GM12801 (cell line): ENCODE data around the gene PRAC1.

Source experiments
- TF ChIP-seq, protein P1 (sequence below): IDR thresholded peaks from one replicate; pipeline ENCODE4 v1.5.1; 2011; ENCODE audit warnings: control low read depth; ENCODE audit not compliant: insufficient read length; ENCODE audit errors: extremely low read depth

Gene PRAC1

DNA sequence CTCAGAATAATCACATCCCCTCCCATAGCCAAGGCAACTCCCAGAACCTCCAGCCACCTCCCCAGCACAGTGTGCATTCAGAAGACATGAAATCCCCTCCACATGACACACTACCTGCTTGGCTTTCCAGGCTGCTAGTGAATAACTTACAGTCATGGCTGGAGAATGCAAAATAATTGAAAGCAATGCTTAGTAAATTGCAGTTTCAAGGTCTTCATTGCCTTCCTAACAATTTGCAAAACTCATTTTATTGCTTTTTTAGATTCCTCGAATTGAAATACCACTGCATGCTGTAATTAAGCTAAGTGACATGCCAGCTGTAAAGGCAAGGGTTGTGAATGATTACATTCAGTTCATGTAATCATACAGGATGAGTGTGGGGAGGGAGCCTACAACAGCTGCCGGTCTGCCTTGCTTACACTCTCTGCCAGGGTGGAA is 35.2 kb upstream of the PRAC1 start:
- TF ChIP-seq, protein P1, sequence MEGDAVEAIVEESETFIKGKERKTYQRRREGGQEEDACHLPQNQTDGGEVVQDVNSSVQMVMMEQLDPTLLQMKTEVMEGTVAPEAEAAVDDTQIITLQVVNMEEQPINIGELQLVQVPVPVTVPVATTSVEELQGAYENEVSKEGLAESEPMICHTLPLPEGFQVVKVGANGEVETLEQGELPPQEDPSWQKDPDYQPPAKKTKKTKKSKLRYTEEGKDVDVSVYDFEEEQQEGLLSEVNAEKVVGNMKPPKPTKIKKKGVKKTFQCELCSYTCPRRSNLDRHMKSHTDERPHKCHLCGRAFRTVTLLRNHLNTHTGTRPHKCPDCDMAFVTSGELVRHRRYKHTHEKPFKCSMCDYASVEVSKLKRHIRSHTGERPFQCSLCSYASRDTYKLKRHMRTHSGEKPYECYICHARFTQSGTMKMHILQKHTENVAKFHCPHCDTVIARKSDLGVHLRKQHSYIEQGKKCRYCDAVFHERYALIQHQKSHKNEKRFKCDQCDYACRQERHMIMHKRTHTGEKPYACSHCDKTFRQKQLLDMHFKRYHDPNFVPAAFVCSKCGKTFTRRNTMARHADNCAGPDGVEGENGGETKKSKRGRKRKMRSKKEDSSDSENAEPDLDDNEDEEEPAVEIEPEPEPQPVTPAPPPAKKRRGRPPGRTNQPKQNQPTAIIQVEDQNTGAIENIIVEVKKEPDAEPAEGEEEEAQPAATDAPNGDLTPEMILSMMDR, result no peak

DNA sequence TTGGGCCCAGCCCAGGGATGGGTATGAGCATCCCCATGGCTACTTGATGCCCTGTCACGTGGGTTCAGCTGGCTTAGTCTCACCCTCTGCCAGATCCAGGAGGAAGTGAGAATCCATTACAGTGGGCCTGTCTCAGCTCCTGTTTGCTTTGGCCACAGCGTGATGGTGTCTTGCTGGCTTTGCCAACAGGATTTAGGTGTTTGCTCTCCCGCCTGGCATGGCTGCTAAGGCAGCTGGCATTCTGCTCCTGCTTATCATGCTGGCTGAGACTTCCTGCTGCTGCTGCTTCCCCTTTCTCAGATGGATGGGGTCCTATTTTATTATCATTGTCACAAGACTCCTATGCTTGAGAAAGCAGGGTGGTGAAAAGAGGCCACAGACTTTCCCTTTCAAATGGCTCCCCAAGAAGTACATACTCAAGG is 34.5 kb upstream of the PRAC1 start:
- TF ChIP-seq, protein P1, result no peak

DNA sequence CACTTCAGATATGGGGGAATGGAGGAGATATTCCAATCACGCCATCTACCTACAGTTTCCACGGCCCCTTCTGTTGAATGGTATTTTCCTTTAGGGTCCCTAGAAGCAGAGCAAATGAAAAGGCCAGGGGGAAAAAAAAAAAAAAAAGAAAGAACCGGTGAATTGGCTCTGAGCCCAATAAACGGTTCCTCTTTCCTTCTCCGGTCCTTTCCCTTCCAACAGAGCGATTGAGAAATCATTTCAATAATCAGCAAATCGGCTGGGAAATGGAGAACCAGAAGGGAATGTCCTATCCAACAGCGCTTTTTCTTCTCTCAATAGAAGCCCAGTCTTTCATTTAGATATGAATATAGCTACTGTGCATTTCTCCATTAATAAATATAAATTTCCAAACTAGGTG is 33.0 kb upstream of the PRAC1 start:
- TF ChIP-seq, protein P1, result no peak

DNA sequence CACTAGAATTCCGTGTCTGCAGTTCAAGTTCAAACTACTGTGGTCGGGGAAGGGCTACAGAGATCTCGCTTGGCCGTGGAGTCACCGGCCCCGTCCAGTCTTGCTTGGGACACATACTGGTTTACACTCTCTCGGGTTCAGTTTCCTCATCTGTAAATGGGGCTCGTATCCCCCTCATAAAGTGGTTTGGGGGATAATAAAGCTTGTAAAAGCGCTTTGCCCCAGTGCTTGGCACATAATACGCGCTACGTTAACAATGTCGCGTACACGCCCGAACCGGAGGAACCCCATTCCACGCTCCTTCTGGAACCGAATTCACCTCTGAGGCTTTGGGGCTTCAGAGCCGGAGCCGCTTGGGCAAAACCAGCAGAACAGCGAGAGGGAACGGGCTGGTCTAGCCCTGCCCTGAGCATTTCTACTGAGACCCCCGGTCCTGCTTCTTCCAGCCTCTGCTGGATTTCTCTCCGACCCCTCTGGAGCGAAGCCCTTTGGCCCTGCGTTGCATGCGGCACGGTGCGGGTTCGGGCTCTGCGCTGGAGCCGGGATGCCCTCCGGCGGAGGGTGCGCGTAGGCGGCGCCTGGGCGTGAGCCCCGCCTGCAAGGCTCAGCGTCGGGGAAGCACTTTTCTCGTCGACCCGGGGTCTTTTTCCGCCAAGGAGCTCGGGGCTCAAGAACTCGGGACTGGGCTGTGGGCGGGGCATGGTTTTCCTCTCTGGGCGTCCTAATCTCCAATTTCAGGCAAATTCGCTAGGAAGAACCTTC is 32.4 kb upstream of the PRAC1 start:
- TF ChIP-seq, protein P1, result no peak

DNA sequence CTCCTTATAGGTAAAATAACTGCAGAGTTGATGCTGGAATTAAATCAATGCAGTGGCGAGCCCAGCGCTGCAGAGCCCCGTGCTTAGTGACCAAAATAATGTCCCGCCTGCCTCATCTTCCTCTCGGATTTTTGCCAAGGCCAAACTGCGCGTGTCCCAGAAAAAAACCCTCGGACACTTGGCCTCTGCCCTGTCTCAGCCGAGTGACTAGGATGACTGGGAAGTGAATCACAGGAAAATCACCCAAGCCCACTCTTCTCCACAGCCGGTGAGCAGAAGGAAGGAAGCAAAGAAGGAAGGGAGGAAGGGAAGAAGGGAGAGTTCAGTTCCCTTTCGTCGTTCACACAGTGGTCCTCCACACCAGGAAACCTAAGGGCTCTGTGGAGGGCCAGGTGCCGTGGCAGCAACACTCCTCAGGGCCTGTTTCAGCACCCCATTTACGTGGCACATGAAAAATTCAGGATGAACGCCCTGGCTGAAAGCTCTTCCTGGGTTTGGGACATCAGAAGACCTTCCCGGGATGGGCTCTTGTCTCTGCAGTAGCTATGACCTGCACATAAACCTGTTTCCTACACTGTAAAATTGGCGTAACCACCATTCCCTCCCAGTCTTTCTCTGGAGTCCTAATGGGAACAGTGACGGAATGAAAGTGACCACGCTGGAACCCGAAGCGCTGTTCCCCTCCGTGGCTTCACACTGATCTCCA is 31.6 kb upstream of the PRAC1 start:
- TF ChIP-seq, protein P1, result no peak

GRCh38 chr17:48752399-48753288 is 30.3 kb upstream of the PRAC1 start:
- TF ChIP-seq, protein P1, result no peak
